ENCODE results near the gene POP4. TPM values are rescaled to one million over a fixed set of nuclear protein-coding genes. Genes with fewer than 3 reads are reported as not detected.

The POP4 gene
- total RNA-seq, 1 experiment from 2014 or later, result 116 TPM

- BruUV-seq (replicated peaks), result no TSS peak
- Histone ChIP-seq H3K9me3 (ENCODE audit: control insufficient read depth, insufficient read depth, low read depth, low read length) (no peaks in the 10 kb centered on the region), H3K27ac (ENCODE audit: low read length) (no peak overlapping the region), H3K4me1 (ENCODE audit: control insufficient read depth, insufficient read depth, low read length) (peaks cover 11% of the 10 kb centered on the region), H3K4me3 (ENCODE audit: low read depth in 2 of 2, low read length in 2 of 2) (no peak overlapping the region), H3K36me3 (ENCODE audit: control insufficient read depth, insufficient read depth, low read length) (peaks cover 2% of the 10 kb centered on the region; the same call in 1 of the 2 replicates), H3K27me3 (ENCODE audit: control insufficient read depth, insufficient read depth, low read length) (no peaks in the 10 kb centered on the region)
- ChIA-PET POLR2A (interaction anchor here (0.6 kb wide), 2 partner anchors 107 to 927 kb away, joined by 4 read pairs; no protein-coding TSS in a partner anchor), CTCF (no interaction called here)
- in situ Hi-C loops (cut with HindIII; ENCODE audit: low pct_unique_long_range_greater_than_20kb, low sequenced_read_pairs) (no loop called here), intact Hi-C loops (cut with micrococcal nuclease; ENCODE audit: unreplicated experiment) (no loop called here)
- ATAC-seq (no peak), DNase-seq (ENCODE audit: low read depth, low spot score) (no peak)
- TF ChIP-seq, protein P1, sequence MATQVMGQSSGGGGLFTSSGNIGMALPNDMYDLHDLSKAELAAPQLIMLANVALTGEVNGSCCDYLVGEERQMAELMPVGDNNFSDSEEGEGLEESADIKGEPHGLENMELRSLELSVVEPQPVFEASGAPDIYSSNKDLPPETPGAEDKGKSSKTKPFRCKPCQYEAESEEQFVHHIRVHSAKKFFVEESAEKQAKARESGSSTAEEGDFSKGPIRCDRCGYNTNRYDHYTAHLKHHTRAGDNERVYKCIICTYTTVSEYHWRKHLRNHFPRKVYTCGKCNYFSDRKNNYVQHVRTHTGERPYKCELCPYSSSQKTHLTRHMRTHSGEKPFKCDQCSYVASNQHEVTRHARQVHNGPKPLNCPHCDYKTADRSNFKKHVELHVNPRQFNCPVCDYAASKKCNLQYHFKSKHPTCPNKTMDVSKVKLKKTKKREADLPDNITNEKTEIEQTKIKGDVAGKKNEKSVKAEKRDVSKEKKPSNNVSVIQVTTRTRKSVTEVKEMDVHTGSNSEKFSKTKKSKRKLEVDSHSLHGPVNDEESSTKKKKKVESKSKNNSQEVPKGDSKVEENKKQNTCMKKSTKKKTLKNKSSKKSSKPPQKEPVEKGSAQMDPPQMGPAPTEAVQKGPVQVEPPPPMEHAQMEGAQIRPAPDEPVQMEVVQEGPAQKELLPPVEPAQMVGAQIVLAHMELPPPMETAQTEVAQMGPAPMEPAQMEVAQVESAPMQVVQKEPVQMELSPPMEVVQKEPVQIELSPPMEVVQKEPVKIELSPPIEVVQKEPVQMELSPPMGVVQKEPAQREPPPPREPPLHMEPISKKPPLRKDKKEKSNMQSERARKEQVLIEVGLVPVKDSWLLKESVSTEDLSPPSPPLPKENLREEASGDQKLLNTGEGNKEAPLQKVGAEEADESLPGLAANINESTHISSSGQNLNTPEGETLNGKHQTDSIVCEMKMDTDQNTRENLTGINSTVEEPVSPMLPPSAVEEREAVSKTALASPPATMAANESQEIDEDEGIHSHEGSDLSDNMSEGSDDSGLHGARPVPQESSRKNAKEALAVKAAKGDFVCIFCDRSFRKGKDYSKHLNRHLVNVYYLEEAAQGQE (IDR thresholded peaks at IDR 0.05; ENCODE audit: insufficient read depth in 1 of 2, low read depth in 2 of 2, low read length in 1 of 2), result no peak
- TF ChIP-seq TCF7L2 (IDR thresholded peaks at IDR 0.05; ENCODE audit: low read depth, low read length), result no peak
- no peak for TF ChIP-seq SIN3A (IDR thresholded peaks at IDR 0.05; ENCODE audit: borderline replicate concordance, insufficient read depth, low read depth, low read length)
- TF ChIP-seq POLR2AphosphoS5 (IDR thresholded peaks at IDR 0.05; ENCODE audit: low read depth, low read length), result no peak
- no peak for TF ChIP-seq CTCF (IDR thresholded peaks at IDR 0.05)
Measured at GRCh38 chr19:29603308-29603707, 2.8 kb upstream of the POP4 start.

- peak; percentile 72 for ATAC-seq
- ChIA-PET POLR2A (interaction anchor here (0.6 to 0.7 kb wide), 3 partner anchors 11 to 76 kb away, joined by 3 to 6 read pairs (median 3); no protein-coding TSS in a partner anchor), CTCF (interaction anchor here (0.5 to 1.0 kb wide), 3 partner anchors 60 to 105 kb away, joined by 3 to 4 read pairs (median 3); no protein-coding TSS in a partner anchor)
- peak overlapping the region; percentile 91 for H3K27ac ChIP-seq (ENCODE audit: low read length)
- TF ChIP-seq TCF7L2 (IDR thresholded peaks at IDR 0.05; ENCODE audit: low read depth, low read length) (no peak), SIN3A (IDR thresholded peaks at IDR 0.05; ENCODE audit: borderline replicate concordance, insufficient read depth, low read depth, low read length) (no peak), CTCF (IDR thresholded peaks at IDR 0.05) (no peak), POLR2AphosphoS5 (IDR thresholded peaks at IDR 0.05; ENCODE audit: low read depth, low read length) (no peak)
- TF ChIP-seq, protein P1 (IDR thresholded peaks at IDR 0.05; ENCODE audit: insufficient read depth in 1 of 2, low read depth in 2 of 2, low read length in 1 of 2), result no peak
- peaks cover 11% of the 10 kb centered on the region for H3K4me1 ChIP-seq (ENCODE audit: control insufficient read depth, insufficient read depth, low read length)
- BruUV-seq (replicated peaks), result TSS peak; percentile 85
- H3K9me3 ChIP-seq (ENCODE audit: control insufficient read depth, insufficient read depth, low read depth, low read length), result no peaks in the 10 kb centered on the region
- DNase-seq (ENCODE audit: low read depth, low spot score), result no peak
- no peaks in the 10 kb centered on the region for H3K27me3 ChIP-seq (ENCODE audit: control insufficient read depth, insufficient read depth, low read length)
- H3K4me3 ChIP-seq (ENCODE audit: low read depth in 2 of 2, low read length in 2 of 2), result peak overlapping the region; percentile 91 to 93
- H3K36me3 ChIP-seq (ENCODE audit: control insufficient read depth, insufficient read depth, low read length), result peaks cover 2% of the 10 kb centered on the region; the same call in 1 of the 2 replicates
- intact Hi-C loops (cut with micrococcal nuclease; ENCODE audit: unreplicated experiment), result no loop called here
- in situ Hi-C loops (cut with HindIII; ENCODE audit: low pct_unique_long_range_greater_than_20kb, low sequenced_read_pairs), result no loop called here
Measured at GRCh38 chr19:29606420-29606747, 301 bp downstream of the POP4 start.

Data from Panc1 (cell line).